ENCODE measurements around the gene MED25. TPM values are rescaled to one million over a fixed set of nuclear protein-coding genes. Genes with fewer than 3 reads are reported as not detected.

The MED25 gene
- total and polyA plus RNA-seq, 2 experiments from 2014 or later, result 45.6 to 58.6 TPM

DNA sequence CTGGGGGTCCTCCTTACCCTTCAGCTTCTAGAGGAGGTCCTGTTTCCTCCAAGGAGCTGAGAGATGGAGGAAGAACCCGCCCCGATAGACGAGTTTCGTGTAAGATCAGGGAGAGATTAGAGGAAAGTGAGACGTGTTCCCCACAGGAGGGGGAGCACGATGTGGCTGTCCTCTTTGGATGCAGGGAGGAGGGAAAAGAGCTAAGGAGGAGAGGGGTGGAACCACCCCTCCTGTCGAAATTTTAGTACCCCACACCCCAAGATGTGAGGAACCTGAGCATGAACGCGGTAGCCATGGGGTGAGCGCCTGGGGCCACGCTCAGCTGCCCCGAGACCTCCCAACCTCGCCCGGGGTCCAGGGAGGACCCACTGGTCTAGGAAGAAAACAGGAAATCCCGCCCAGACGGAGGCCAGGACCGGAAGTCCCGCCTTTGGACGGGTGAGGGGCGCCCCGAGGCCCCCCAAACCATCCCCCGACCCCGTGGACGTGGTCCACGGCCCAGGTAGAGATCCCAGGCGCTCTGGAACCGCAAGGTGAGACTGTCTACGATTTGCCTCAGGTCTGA lies 57.9 kb downstream of the MED25 start:
- Histone ChIP-seq H3F3A (replicated peaks; ENCODE audit: low read depth) (peaks cover 21% of the 10 kb centered on the region; the same call in 1 of the 2 replicates), H4K20me1 (replicated peaks; ENCODE audit: insufficient read depth) (peaks cover 8% of the 10 kb centered on the region), H3K27ac (ENCODE audit: low read depth) (peak overlapping the region; percentile 97), H3K4me3 (peak overlapping the region; percentile 63), H3K4me2 (peak overlapping the region; percentile 95), H3K27me3 (ENCODE audit: insufficient read depth) (no peaks in the 10 kb centered on the region), H2AFZ (no peak overlapping the region), H3K79me2 (replicated peaks; ENCODE audit: insufficient read depth) (peaks cover 38% of the 10 kb centered on the region), H3K9me2 (ENCODE audit: insufficient read depth) (no peaks in the 10 kb centered on the region), H3K4me1 (ENCODE audit: insufficient read depth) (peaks cover 16% of the 10 kb centered on the region; the same call in 1 of the 2 replicates), H3K36me3 (ENCODE audit: insufficient read depth) (peaks cover 19% of the 10 kb centered on the region; the same call in 1 of the 2 replicates)
- DNase-seq (ENCODE audit: low spot score), result peak; percentile 83
- H3K4me1 Mint-ChIP-seq, result peaks cover 25% of the 10 kb centered on the region
- no peaks in the 10 kb centered on the region; the same call in 2 of the 3 replicates for H3K9me3 Mint-ChIP-seq
- TF ChIP-seq ZNF114 (CRISPR knock-in tag; IDR thresholded peaks at IDR 0.05) (no peak), POLR2AphosphoS5 (IDR thresholded peaks at IDR 0.05; ENCODE audit: low read depth) (peak; percentile 71)
- peaks cover 15% of the 10 kb centered on the region for H3K27me3 Mint-ChIP-seq (ENCODE audit: insufficient read depth, low read depth, poor library complexity)
- peak; percentile 35 for ATAC-seq
- no peak overlapping the region for H3K27ac Mint-ChIP-seq
- no peak overlapping the region for H3K4me3 Mint-ChIP-seq
- peaks cover 40% of the 10 kb centered on the region for H3K36me3 Mint-ChIP-seq (ENCODE audit: low read depth)

DNA sequence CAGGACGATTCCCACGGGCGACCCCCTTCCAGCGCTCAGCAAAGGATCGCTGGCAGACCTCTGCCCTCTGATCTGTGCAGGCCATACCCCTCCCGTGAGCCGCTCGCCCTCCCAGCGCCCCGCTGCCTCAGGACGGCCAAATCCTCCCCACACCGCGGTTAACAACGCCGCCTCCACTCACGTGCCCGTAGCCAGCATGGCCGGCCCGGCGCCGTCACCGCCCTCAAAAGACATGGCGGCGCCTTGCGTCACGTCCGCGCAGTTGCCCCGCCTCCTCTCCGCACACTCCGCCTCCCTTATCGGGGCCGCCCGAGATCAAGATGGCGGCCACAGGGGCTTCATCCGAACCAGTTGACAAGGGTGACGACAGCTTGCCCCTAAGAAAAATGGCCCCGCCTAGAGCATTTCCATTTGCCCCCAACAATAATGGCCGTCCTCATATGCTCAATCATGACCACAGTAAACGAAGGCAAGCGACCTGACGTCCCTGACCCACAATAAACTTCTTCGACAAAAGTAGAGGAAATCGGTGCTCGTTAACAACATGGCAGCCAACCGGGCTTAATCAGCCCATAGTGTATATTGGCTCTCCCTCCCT lies 58.4 kb downstream of the MED25 start:
- TF ChIP-seq ETS1 (IDR thresholded peaks at IDR 0.05) (peak; percentile 90), STAT1 (IDR thresholded peaks at IDR 0.05; ENCODE audit: unreplicated experiment) (no peak), POLR2AphosphoS5 (IDR thresholded peaks at IDR 0.05; ENCODE audit: low read depth) (0 out of 2 replicates have a peak, but pooled peaks have one; percentile 24), CREB1 (CRISPR knock-in tag; IDR thresholded peaks at IDR 0.05; ENCODE audit: low read depth) (peak; percentile 95)
- Histone ChIP-seq H3K4me1 (ENCODE audit: insufficient read depth) (peaks cover 16% of the 10 kb centered on the region; the same call in 1 of the 2 replicates), H3K4me2 (peak overlapping the region; percentile 95), H3K9me2 (ENCODE audit: insufficient read depth) (no peaks in the 10 kb centered on the region), H3K27ac (ENCODE audit: low read depth) (peak overlapping the region; percentile 99), H2AFZ (no peak overlapping the region; the same call in 1 of the 2 replicates), H4K20me1 (replicated peaks; ENCODE audit: insufficient read depth) (peaks cover 8% of the 10 kb centered on the region), H3K4me3 (peak overlapping the region; percentile 63), H3K27me3 (ENCODE audit: insufficient read depth) (no peaks in the 10 kb centered on the region), H3K79me2 (replicated peaks; ENCODE audit: insufficient read depth) (peaks cover 38% of the 10 kb centered on the region), H3K36me3 (ENCODE audit: insufficient read depth) (peaks cover 24% of the 10 kb centered on the region; the same call in 1 of the 2 replicates), H3F3A (replicated peaks; ENCODE audit: low read depth) (peaks cover 21% of the 10 kb centered on the region; the same call in 1 of the 2 replicates)
- Mint-ChIP-seq H3K36me3 (ENCODE audit: low read depth) (peaks cover 44% of the 10 kb centered on the region), H3K27ac (no peak overlapping the region), H3K27me3 (ENCODE audit: insufficient read depth, low read depth, poor library complexity) (peaks cover 17% of the 10 kb centered on the region), H3K4me3 (no peak overlapping the region), H3K4me1 (peaks cover 27% of the 10 kb centered on the region), H3K9me3 (no peaks in the 10 kb centered on the region; the same call in 2 of the 3 replicates)
- DNase-seq (ENCODE audit: low spot score) (peak; percentile 98), ATAC-seq (peak; percentile 61)

GRCh38 chr19:49877020-49877878 lies 59.2 kb downstream of the MED25 start, which contains the start of the genes AKT1S1 and TBC1D17:
Gene AKT1S1 (minus strand): TSS chr19:49877355. CDS start chr19:49873295, 4,060 bp downstream.
Gene TBC1D17 (plus strand): TSS chr19:49877702. CDS start chr19:49877724, 22 bp downstream.
- Histone ChIP-seq H4K20me1 (replicated peaks; ENCODE audit: insufficient read depth) (peaks cover 8% of the 10 kb centered on the region), H3K36me3 (ENCODE audit: insufficient read depth) (peaks cover 25% of the 10 kb centered on the region), H3K4me3 (peak within 1 kb of the TSS; percentile 63), H2AFZ (no peak within 1 kb of the TSS; the same call in 1 of the 2 replicates), H3K27ac (ENCODE audit: low read depth) (peak within 1 kb of the TSS; percentile 99), H3K9me2 (ENCODE audit: insufficient read depth) (no peaks in the 10 kb centered on the region), H3F3A (replicated peaks; ENCODE audit: low read depth) (peaks cover 17% of the 10 kb centered on the region; the same call in 1 of the 2 replicates), H3K4me1 (ENCODE audit: insufficient read depth) (peaks cover 16% of the 10 kb centered on the region; the same call in 1 of the 2 replicates), H3K79me2 (replicated peaks; ENCODE audit: insufficient read depth) (peaks cover 38% of the 10 kb centered on the region), H3K27me3 (ENCODE audit: insufficient read depth) (no peaks in the 10 kb centered on the region), H3K4me2 (peak within 1 kb of the TSS; percentile 95)
- peak; percentile 78 for TF ChIP-seq ETS1 (IDR thresholded peaks at IDR 0.05)
- TF ChIP-seq CREB1 (CRISPR knock-in tag; IDR thresholded peaks at IDR 0.05; ENCODE audit: low read depth), result peak; percentile 96
- TF ChIP-seq CTCF (conservative IDR thresholded peaks at IDR 0.05; ENCODE audit: low read depth in 2 of 2), result no peak
- TF ChIP-seq ZNF114 (CRISPR knock-in tag; IDR thresholded peaks at IDR 0.05), result 0 out of 2 replicates have a peak, but pooled peaks have one; percentile 24
- TF ChIP-seq EZH2 (IDR thresholded peaks at IDR 0.05; ENCODE audit: low read depth, unreplicated experiment), result no peak
- no peak for TF ChIP-seq NANOG (IDR thresholded peaks at IDR 0.05; ENCODE audit: borderline replicate concordance)
- no peak for TF ChIP-seq ZNF331 (CRISPR knock-in tag; IDR thresholded peaks at IDR 0.05; ENCODE audit: low read depth)
- TF ChIP-seq POLR2AphosphoS5 (IDR thresholded peaks at IDR 0.05; ENCODE audit: low read depth), result no peak; the same call in 1 of the 2 replicates
- H3K36me3 Mint-ChIP-seq (ENCODE audit: low read depth), result peaks cover 46% of the 10 kb centered on the region
- H3K4me1 Mint-ChIP-seq, result peaks cover 26% of the 10 kb centered on the region
- no peaks in the 10 kb centered on the region; the same call in 2 of the 3 replicates for H3K9me3 Mint-ChIP-seq
- H3K4me3 Mint-ChIP-seq, result no peak within 1 kb of the TSS
- DNase-seq (ENCODE audit: low spot score) (peak; percentile 100), ATAC-seq (peak; percentile 65)
- peaks cover 18% of the 10 kb centered on the region for H3K27me3 Mint-ChIP-seq (ENCODE audit: insufficient read depth, low read depth, poor library complexity)
- H3K27ac Mint-ChIP-seq, result no peak within 1 kb of the TSS; the same call in 1 of the 2 replicates

Measured in GM23338 (cell line).